GM12801 (cell line): ENCODE measurements around the gene GLO1.

ENCODE experiments used
- CTCF ChIP-seq: IDR thresholded peaks from one replicate; pipeline ENCODE4 v1.5.1; 2011; ENCODE audit warnings: control low read depth; ENCODE audit not compliant: insufficient read length; ENCODE audit errors: extremely low read depth

Gene GLO1

GRCh38 chr6:38678178-38678760 is 24.7 kb downstream of the GLO1 start:
- TF ChIP-seq CTCF: no peak

DNA sequence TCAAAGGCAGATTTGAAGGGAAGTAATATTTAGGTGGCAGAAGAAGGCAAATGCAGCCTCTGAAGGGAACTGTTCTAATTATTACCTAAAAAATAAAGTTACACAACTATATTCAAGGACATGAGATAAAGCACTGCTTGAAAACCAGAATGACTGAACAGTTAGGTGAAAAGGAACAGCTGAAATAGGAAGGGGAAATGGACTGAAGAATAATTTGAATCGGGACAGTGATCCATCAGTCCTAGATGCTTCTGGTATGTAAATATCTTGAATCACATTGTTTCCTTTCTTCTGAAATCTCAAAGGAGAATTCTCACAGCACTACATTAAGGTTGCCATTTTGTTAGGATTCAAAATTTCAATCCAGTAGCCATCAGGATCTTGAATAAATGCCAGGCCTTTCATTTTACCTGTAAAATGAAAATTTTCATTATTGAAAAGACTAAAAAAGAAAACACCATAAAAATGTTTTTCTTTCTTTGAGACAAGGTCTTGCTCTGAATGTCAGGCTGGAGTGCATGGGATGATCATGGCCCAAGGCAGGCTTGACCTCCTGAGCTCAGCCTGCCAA is 25.9 kb downstream of the GLO1 start:
- TF ChIP-seq CTCF: no peak

DNA sequence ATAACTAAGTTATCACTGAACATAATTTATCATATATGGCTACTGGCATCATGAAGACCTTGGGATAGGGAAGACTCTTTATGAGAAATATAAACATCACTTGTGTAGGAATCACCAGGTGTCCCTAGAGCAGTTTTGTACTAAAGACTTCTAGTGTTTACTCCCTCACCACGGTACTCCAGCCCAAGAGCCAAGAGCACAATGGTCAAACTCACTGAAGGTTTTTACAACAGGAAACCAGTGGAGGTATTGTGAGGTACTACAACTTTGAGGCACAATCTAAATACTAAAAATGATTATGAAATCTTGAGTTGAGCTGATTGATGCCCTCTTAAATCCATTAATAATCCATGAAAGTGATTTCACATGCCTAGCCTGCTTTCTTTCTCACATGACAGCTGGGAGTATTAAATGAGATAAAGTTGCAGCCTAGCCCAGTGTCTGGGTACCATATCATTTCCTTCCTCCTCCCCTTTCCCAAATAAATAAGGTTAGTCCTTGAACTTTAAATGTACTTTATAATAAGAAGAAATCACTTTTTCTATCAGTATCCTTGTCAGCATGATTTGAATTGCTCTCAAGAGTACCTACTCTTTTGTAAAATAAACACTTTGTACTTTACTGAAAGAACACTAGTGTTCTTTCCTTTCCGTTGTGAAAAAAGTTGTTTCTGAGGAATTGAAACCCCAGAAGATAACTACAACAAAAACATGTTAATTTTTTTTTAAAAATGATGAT is 26.5 kb downstream of the GLO1 start:
- TF ChIP-seq CTCF: no peak

DNA sequence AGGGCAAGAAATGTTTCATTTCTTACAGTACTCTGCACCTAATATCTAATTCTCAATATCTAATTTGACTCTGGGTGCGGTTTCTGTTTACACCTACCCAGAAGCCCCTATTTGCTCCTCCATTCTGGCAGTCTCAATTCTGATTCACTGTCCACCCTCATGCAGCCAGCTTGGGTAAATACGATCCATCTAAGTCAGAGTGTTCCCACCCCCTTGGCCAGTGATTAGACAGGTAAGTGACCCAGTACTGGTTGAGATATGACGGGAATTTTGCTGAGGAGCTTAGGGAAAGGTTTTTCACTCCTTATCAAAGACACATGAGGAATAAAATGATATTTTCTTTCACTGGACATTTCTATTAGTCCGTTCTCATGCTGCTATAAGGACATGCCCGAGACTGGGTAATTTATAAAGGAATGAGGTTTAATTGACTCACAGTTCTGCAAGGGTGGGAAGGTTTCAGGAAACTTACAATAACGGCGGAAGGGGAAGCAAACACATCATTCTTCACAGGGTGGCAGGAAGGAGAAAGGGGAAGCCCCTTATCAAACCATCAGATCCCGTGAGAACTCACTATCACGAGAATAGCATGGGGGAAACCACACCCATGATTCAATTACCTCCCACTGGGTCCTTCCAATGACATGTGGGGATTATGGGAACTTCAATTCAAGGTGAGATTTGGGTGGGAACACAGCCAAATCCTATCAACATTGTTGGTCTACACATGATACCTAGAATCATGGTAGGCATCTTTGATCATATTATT is 29.4 kb downstream of the GLO1 start:
- TF ChIP-seq CTCF: no peak

GRCh38 chr6:38671885-38672467 is 31.0 kb downstream of the GLO1 start:
- no peak for TF ChIP-seq CTCF

DNA sequence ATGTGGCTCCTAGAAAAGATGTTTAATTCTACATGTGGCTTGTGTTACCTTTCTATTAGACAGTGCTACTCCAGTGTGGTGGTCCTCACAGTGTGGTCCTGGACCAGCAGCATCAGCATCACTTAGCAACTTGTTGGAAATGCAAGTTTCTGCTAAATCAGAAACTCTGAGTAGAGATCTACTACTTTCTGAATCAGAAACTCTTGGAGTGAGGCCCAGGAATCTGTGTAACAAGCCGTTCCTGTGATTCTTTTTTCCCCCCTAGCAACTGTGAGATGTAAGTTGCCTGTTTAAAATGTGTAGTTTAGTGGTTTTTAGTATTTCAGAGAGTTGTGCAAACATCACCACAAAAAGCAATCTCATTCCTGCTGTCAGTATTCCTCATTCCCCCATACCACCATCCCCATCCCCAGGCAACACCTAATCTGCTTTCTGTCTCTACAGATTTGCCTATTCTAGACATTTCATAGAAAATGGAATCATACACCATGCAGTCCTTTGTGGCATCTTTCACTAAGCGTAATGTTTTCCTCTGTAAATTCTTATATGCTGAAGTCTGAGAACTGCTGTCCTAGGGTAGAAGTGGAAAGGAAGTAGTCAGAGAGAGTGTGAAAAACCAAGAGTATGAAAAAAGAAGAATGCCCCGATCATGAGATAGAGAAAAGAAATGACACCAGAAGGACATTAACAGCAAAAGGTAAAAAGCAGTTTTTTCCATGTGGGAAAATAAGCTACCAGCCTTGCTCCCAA is 44.4 kb downstream of the GLO1 start:
- no peak for TF ChIP-seq CTCF

DNA sequence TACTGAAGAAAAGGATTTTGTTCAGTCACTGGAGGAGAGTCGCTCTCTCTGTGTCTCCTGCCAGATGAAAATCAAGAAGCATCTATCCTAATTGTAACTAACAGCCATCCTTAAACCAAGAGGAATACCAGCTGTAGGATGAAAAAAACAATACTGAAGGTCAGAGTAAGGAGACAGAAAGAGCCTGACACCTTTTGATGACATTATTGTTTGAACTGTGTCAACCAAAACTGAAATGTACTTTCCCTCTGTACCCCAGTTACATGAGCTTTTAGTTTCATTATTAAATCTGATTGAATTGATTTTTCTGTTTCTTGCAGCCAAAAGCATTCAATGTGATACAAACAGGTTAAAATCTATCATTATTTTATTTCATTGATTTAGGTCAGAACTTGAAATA is 46.0 kb downstream of the GLO1 start:
- no peak for TF ChIP-seq CTCF
